WTC11 (cell line): ENCODE results near the gene SPOCK1.

ENCODE experiments used
- CTCF ChIP-seq: fragments of 200-600 bp; IDR thresholded peaks from 2 replicates; pipeline ENCODE4 v1.8.0; 2022; ENCODE audit warnings: antibody characterized with exemption
- E2F1 ChIP-seq: sonication (generic); formaldehyde crosslinking; IDR thresholded peaks from 2 replicates; pipeline ENCODE4 v1.8.0; 2022; ENCODE audit warnings: mild to moderate bottlenecking, missing genetic modification reagents
- E2F5 ChIP-seq: sonication (generic); formaldehyde crosslinking; IDR thresholded peaks from 2 replicates; pipeline ENCODE4 v1.8.1; 2022; ENCODE audit warnings: mild to moderate bottlenecking, moderate library complexity, missing genetic modification reagents
- ELF4 ChIP-seq: sonication (generic); formaldehyde crosslinking; IDR thresholded peaks from 2 replicates; pipeline ENCODE4 v1.8.1; 2022; ENCODE audit warnings: low read depth, mild to moderate bottlenecking, moderate library complexity, missing genetic modification reagents
- ETV6 ChIP-seq: sonication (generic); formaldehyde crosslinking; IDR thresholded peaks from 2 replicates; pipeline ENCODE4 v1.8.1; 2022; ENCODE audit warnings: mild to moderate bottlenecking, missing genetic modification reagents
- IRF1 ChIP-seq: sonication (generic); formaldehyde crosslinking; IDR thresholded peaks from 2 replicates; pipeline ENCODE4 v1.8.0; 2023; ENCODE audit warnings: missing genetic modification reagents
- MXD4 ChIP-seq: fragments of 250-450 bp; sonication (Bioruptor Pico); IDR thresholded peaks from 2 replicates; pipeline ENCODE4 v1.8.0; 2021; ENCODE audit warnings: mild to moderate bottlenecking, moderate library complexity, borderline replicate concordance
- MYBL2 ChIP-seq: sonication (generic); formaldehyde crosslinking; IDR thresholded peaks from 2 replicates; pipeline ENCODE4 v1.8.1; 2023; ENCODE audit warnings: mild to moderate bottlenecking, moderate library complexity, missing genetic modification reagents
- SP1 ChIP-seq: sonication (generic); formaldehyde crosslinking; conservative IDR thresholded peaks from 2 replicates; pipeline ENCODE4 v1.8.1; 2022; ENCODE audit warnings: missing genetic modification reagents
- USF1 ChIP-seq: sonication (generic); formaldehyde crosslinking; IDR thresholded peaks from 2 replicates; pipeline ENCODE4 v1.8.0; 2022; ENCODE audit warnings: mild to moderate bottlenecking, missing genetic modification reagents
- ZNF121 ChIP-seq: sonication (generic); formaldehyde crosslinking; IDR thresholded peaks from 2 replicates; pipeline ENCODE4 v1.8.0; 2023; ENCODE audit warnings: missing genetic modification reagents
- ZNF263 ChIP-seq: sonication (generic); formaldehyde crosslinking; IDR thresholded peaks from 2 replicates; pipeline ENCODE4 v1.8.1; 2022; ENCODE audit warnings: low read depth, mild to moderate bottlenecking, moderate library complexity, missing genetic modification reagents
- ZNF512 ChIP-seq: sonication (generic); formaldehyde crosslinking; IDR thresholded peaks from 2 replicates; pipeline ENCODE4 v1.8.1; 2022; ENCODE audit warnings: missing genetic modification reagents, borderline replicate concordance

GRCh38 chr5:137128012-137128411 is 371.1 kb downstream of the SPOCK1 start:
- TF ChIP-seq IRF1 (CRISPR knock-in tag): no peak
- no peak for TF ChIP-seq CTCF
- TF ChIP-seq USF1: no peak
- TF ChIP-seq E2F5: no peak
- no peak for TF ChIP-seq SP1
- TF ChIP-seq ZNF512: no peak
- no peak for TF ChIP-seq MYBL2 (CRISPR knock-in tag)
- TF ChIP-seq ZNF121 (CRISPR knock-in tag): no peak
- no peak for TF ChIP-seq ETV6 (CRISPR knock-in tag)
- TF ChIP-seq MXD4 (CRISPR knock-in tag): no peak
- no peak for TF ChIP-seq ELF4 (CRISPR knock-in tag)
- TF ChIP-seq E2F1 (CRISPR knock-in tag): no peak
- TF ChIP-seq ZNF263 (CRISPR knock-in tag): no peak
